OCI-LY7 (cell line): ENCODE results near the gene CDK5R2. TPM values are rescaled to one million over a fixed set of nuclear protein-coding genes. Genes with fewer than 3 reads are reported as not detected.

Source experiments
- BruUV-seq: library from RNA; stranded (reverse); fragments of 400-500 nt; replicated peaks from 2 replicates; lab custom pipeline; 2021; lab: Mats Ljungman, UMichigan
- CTCF ChIA-PET: fragments of 300-600 bp; sonication (Branson Sonifier 250); formaldehyde crosslinking; loops from one replicate; lab custom pipeline; 2022; ENCODE audit warnings: antibody characterized with exemption; ENCODE audit not compliant: unreplicated experiment; lab: Charles Lee
- POLR2A ChIA-PET: fragments of 300-600 bp; sonication (Branson Sonifier 250); formaldehyde crosslinking; loops from one replicate; lab custom pipeline; 2022; ENCODE audit warnings: antibody characterized with exemption; lab: Charles Lee
- DNase-seq: peaks from one replicate; pipeline ENCODE4 v3.0.0-alpha.2; 2015; ENCODE audit warnings: low spot score
- H2AFZ ChIP-seq: fragments of 200-600 bp; sonication (generic), shearing (Covaris generic); 2 replicates; pipeline ENCODE4 v1.6.1; 2014; ENCODE audit warnings: mild to moderate bottlenecking, antibody characterized with exemption, low read length, moderate library complexity
- H3K27ac ChIP-seq: fragments of 200-600 bp; sonication (generic); 2 replicates; pipeline ENCODE4 v1.5.1; 2014; ENCODE audit warnings: mixed run types, low read depth, mild to moderate bottlenecking, moderate library complexity, low read length, inconsistent platforms; ENCODE audit not compliant: poor library complexity, severe bottlenecking
- H3K36me3 ChIP-seq: fragments of 200-600 bp; sonication (generic); 2 replicates; pipeline ENCODE4 v1.6.1; 2014; ENCODE audit warnings: mild to moderate bottlenecking, antibody characterized with exemption, low read length, moderate library complexity, mixed read lengths; ENCODE audit not compliant: insufficient read depth
- H3K4me1 ChIP-seq: fragments of 200-600 bp; sonication (generic); 2 replicates; pipeline ENCODE4 v1.5.1; 2014; ENCODE audit warnings: mild to moderate bottlenecking, low read length; ENCODE audit not compliant: insufficient read depth, poor library complexity, severe bottlenecking
- H3K4me2 ChIP-seq: fragments of 200-600 bp; sonication (generic); 2 replicates; pipeline ENCODE4 v1.6.1; 2014; ENCODE audit warnings: mild to moderate bottlenecking, low read length
- H3K4me3 ChIP-seq: fragments of 200-600 bp; sonication (generic); 2 replicates; pipeline ENCODE4 v1.5.1; 2014; ENCODE audit warnings: mild to moderate bottlenecking, low read depth, low read length; ENCODE audit not compliant: poor library complexity, severe bottlenecking
- H3K79me2 ChIP-seq: fragments of 200-600 bp; sonication (generic); 2 replicates; pipeline ENCODE4 v1.6.1; 2016; ENCODE audit warnings: low read depth, mild to moderate bottlenecking, low read length, moderate library complexity, mixed read lengths; ENCODE audit not compliant: insufficient read depth
- H3K9me2 ChIP-seq: fragments of 200-600 bp; sonication (generic); 2 replicates; pipeline ENCODE4 v1.6.1; 2016; ENCODE audit warnings: mild to moderate bottlenecking, low read length, mixed read lengths; ENCODE audit not compliant: insufficient read depth
- H3K9me3 ChIP-seq: fragments of 200-600 bp; sonication (generic); 2 replicates; pipeline ENCODE4 v1.6.1; 2014; ENCODE audit warnings: mild to moderate bottlenecking, mixed run types, low read length, mixed read lengths
- H4K20me1 ChIP-seq: fragments of 200-600 bp; sonication (generic); 2 replicates; pipeline ENCODE4 v1.6.1; 2014; ENCODE audit warnings: mild to moderate bottlenecking, antibody characterized with exemption, low read length, moderate library complexity, mixed read lengths; ENCODE audit not compliant: insufficient read depth
- EZH2phosphoT487 ChIP-seq: fragments of 200-600 bp; sonication (generic); IDR thresholded peaks from 2 replicates; pipeline ENCODE4 v1.6.1; 2018; ENCODE audit warnings: low read depth, borderline replicate concordance, mild to moderate bottlenecking, mixed run types, antibody characterized with exemption, low read length, moderate library complexity, mixed read lengths
- intact Hi-C: fragments of 100-400 bp; cut with micrococcal nuclease; formaldehyde crosslinking; loops from one replicate; pipeline ENCODE4 v1.10.0; 2022; ENCODE audit not compliant: unreplicated experiment
- total RNA-seq, 2 experiments: library from RNA; depleted of rRNA in 1 of 2; stranded (reverse); fragments of >200 nt in 1 of 2; shearing (Covaris generic) in 1 of 2; gene quantifications; 2 replicates each; pipeline ENCODE4 v1.2.3, GENCODE V29; 2014 to 2022
- TF ChIP-seq, protein P1 (sequence below): fragments of 200-600 bp; sonication (generic); conservative IDR thresholded peaks from 2 replicates; pipeline ENCODE4 v1.5.1; 2014; ENCODE audit warnings: mild to moderate bottlenecking, antibody characterized with exemption, low read length, moderate library complexity, mixed read lengths

CDK5R2 gene
- total RNA-seq, 2 experiments from 2014 or later = 0.09 to 0.63 TPM

DNA sequence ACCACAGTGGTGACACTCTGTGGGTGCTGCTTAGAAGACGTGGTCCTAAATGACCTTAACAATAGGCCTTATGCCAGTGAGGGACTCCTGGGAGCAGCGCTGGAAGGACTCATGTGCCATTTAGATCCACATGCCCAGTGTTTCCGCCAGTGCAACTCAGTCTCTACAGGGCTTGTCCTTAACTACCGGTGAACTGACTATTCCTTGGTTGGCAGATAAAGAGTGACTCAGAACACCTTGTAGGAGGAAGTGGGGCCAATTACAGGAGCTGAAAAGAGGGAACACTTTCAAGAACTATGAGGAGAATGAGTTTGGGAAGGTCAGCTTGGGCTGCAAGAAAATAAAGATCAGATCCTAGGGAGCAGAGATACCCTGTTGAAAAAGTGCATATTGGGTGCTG, 1.8 kb upstream of the CDK5R2 start:
- Histone ChIP-seq H3K4me3 (no peak overlapping the region), H3K27ac (no peak overlapping the region), H3K4me1 (peaks cover 6% of the 10 kb centered on the region), H3K4me2 (no peak overlapping the region), H4K20me1 (no peaks in the 10 kb centered on the region), H3K79me2 (no peaks in the 10 kb centered on the region), H3K9me2 (no peaks in the 10 kb centered on the region), H3K9me3 (no peaks in the 10 kb centered on the region), H2AFZ (no peak overlapping the region), H3K36me3 (no peaks in the 10 kb centered on the region)
- DNase-seq = no peak
- TF ChIP-seq, protein P1, sequence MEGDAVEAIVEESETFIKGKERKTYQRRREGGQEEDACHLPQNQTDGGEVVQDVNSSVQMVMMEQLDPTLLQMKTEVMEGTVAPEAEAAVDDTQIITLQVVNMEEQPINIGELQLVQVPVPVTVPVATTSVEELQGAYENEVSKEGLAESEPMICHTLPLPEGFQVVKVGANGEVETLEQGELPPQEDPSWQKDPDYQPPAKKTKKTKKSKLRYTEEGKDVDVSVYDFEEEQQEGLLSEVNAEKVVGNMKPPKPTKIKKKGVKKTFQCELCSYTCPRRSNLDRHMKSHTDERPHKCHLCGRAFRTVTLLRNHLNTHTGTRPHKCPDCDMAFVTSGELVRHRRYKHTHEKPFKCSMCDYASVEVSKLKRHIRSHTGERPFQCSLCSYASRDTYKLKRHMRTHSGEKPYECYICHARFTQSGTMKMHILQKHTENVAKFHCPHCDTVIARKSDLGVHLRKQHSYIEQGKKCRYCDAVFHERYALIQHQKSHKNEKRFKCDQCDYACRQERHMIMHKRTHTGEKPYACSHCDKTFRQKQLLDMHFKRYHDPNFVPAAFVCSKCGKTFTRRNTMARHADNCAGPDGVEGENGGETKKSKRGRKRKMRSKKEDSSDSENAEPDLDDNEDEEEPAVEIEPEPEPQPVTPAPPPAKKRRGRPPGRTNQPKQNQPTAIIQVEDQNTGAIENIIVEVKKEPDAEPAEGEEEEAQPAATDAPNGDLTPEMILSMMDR = no peak
- no peak for TF ChIP-seq EZH2phosphoT487
- POLR2A ChIA-PET = no interaction called here
- intact Hi-C loops = no loop called here
- CTCF ChIA-PET = no interaction called here
- no TSS peak for BruUV-seq

DNA sequence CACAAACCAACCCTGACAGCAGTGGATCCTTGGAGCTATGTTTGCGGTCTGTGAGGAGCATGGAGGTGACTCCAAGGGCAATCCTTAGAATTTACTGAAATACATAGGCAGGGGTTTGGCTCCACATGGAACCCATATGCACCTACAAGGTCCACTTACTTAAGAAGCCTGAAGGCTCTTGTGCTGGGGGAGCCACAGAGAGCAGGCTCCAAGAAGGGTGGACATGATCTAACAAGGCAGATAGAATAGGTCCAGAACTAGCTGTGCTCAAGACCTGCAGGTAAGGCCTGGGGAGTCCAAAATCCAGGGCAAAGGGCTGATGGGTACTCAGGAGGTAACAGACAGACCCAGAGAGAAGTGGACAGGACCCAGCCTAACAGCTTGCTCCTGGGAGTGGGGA, 1.2 kb upstream of the CDK5R2 start:
- H3K9me3 ChIP-seq = no peaks in the 10 kb centered on the region
- H2AFZ ChIP-seq = no peak overlapping the region
- no peaks in the 10 kb centered on the region for H4K20me1 ChIP-seq
- H3K79me2 ChIP-seq = no peaks in the 10 kb centered on the region
- peaks cover 6% of the 10 kb centered on the region for H3K4me1 ChIP-seq
- H3K27ac ChIP-seq = no peak overlapping the region
- ChIA-PET CTCF (no interaction called here), POLR2A (no interaction called here)
- no peak for DNase-seq
- no peaks in the 10 kb centered on the region for H3K9me2 ChIP-seq
- TF ChIP-seq, protein P1 = no peak
- intact Hi-C loops = no loop called here
- no peak overlapping the region for H3K4me2 ChIP-seq
- H3K4me3 ChIP-seq = no peak overlapping the region
- BruUV-seq = no TSS peak
- no peaks in the 10 kb centered on the region for H3K36me3 ChIP-seq

DNA sequence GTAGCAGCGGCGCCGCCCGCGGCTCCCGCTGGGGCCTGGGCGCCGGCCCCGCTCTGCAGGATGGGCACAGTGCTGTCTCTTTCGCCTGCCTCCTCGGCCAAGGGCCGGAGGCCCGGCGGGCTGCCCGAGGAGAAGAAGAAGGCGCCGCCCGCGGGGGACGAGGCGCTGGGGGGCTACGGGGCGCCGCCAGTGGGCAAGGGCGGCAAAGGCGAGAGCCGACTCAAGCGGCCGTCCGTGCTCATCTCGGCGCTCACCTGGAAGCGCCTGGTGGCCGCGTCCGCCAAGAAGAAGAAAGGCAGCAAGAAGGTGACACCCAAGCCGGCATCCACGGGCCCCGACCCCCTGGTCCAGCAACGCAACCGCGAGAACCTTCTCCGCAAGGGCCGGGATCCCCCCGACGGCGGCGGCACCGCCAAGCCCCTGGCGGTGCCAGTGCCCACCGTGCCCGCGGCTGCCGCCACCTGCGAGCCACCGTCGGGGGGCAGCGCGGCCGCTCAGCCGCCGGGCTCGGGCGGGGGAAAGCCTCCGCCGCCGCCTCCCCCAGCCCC, 369 bp downstream of the CDK5R2 start:
- Histone ChIP-seq H3K4me3 (peak overlapping the region; percentile 72), H3K4me1 (peaks cover 6% of the 10 kb centered on the region), H4K20me1 (no peaks in the 10 kb centered on the region), H3K79me2 (no peaks in the 10 kb centered on the region), H3K27ac (no peak overlapping the region), H3K9me3 (no peaks in the 10 kb centered on the region), H3K4me2 (peak overlapping the region; percentile 83), H3K36me3 (no peaks in the 10 kb centered on the region), H3K9me2 (no peaks in the 10 kb centered on the region), H2AFZ (peak overlapping the region; percentile 92)
- TF ChIP-seq, protein P1 = peak; percentile 29; the same call in 1 of the 2 replicates
- TF ChIP-seq EZH2phosphoT487 = no peak
- POLR2A ChIA-PET = interaction anchor here (1.4 kb wide), 1 partner anchor 50 kb away, joined by 5 read pairs; no protein-coding TSS in a partner anchor
- no peak for DNase-seq
- CTCF ChIA-PET = no interaction called here
- intact Hi-C loops = loop anchor here (1.0 kb wide), 1 partner anchor 84 kb away; no protein-coding TSS in a partner anchor
- no TSS peak for BruUV-seq
